GM19025 (cell line): ENCODE results near the gene GPR135.

ENCODE experiments used
- ATAC-seq: cut with Tn5 transposase; IDR thresholded peaks from one replicate; pipeline ENCODE4 v1.9.1; 2021; ENCODE audit warnings: mild to moderate bottlenecking, low read depth, moderate library complexity; ENCODE audit not compliant: unreplicated experiment

The GPR135 gene

DNA sequence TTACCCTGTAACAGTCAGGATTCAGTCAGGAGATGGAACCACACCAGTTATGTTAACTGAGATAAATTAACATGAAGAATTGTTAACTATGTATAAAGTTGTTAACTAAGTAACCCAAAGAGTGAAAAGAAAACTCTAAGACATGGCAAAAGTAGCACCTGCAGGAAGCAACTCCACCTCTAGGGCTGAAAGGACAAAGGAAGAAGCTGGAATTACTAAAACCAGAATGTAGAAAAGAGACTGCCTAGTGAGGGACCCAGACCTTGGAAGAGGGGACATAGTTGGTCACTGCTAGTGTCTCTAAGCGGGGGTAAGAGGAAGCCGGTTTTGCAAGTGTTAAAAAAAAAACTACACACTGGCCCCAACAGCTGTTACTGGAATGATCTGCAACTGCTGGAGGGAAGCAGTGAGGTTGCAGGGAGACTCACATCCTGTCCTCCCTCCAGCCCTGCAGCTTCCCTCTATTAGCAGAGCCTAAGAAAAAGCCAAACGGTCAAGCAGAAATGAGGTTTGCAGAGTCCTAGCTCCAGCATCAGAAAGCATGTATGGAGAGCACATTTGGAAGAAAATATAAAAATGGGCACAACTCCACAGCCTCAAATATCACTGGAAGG is 39.8 kb downstream of the GPR135 start:
- ATAC-seq: no peak

DNA sequence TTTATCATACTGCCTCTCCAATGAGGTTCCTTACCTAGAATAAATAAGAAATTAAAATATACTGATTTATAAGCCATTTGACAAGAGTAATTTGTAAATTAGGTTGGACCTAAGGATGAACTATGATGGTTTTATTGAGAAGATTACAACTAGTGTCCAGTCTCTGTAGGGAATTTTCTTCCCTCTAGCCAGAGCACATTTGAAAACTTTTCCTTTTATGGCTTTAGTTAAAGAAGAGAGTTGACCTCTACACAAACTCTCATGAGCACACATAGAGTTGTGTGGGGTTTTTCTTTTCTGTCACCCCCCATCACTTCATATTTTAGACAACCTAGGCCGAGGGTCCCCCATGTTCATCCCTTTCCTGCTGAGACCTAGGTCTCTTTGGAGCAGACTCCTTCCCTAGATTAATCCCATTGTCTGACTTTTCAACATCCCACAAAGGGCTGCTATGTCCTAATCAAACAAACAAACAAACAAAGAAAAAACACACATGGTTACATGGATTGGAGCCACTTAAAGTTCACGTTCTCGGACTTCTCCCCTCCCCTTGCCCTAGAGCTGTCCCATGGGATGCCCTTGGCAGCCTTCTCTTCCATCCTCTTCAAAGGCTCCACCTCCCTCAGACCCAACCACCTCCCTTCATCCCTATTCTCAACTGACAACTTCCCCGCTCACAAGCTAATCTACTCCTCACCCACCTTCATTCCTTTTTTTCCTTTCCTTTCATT is 40.7 kb downstream of the GPR135 start:
- ATAC-seq: no peak

DNA sequence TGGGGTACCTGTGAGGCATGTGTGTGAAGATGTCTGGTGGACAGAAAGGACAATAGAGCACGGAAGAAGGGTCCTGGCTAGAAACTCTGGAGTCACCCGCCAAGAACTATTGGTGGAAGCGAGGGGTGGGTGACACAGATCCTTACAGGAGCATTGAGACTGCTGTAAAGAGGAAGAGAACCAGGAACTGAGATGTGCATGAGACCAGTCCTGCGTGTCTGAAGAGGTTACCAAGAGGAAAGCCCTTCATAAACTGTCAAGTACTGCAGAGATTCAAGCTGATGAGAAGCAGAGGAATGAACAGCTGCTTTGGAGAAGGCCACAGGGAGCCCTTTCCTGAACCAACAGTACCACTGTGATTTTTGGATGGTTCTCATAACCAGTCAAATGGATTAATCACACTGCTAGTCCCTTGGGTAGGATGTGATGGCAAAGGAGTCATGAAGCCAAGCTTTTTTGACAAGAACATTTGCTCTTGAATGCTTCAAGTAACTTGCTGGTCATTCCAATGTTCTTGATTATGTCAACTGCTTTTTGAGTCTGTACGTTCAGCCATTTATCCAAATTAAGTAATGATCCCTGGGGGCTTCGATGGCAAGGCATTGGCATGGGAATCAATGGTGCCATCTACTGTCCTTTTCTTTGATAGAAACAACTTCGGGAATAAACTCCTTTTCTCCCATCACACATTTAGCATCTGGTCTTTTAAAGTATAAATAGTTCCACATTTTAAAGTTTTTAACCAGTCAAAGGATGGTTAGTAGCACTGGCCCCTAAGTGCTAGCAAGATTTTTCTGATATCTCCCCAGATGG is 42.9 kb downstream of the GPR135 start:
- ATAC-seq: no peak

DNA sequence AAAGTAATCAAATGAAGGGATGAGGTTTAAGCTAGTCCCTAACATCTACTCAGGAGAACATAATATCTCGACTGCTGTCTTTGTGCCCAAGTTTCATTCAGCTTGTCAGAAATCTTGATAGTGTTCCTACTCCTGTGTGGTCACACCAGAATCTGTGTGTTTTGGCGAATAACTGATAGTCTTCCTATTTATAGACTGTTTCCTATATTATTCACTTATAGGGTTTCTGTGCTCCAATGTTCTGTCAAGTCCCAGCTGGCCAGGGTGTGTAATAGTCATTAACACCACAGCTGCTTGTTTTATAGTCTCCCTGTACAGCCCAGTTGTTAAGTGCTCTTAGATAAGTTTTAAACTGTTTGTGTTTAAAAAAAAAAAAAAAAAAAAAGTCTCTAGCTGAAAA is 45.9 kb downstream of the GPR135 start:
- ATAC-seq: no peak

DNA sequence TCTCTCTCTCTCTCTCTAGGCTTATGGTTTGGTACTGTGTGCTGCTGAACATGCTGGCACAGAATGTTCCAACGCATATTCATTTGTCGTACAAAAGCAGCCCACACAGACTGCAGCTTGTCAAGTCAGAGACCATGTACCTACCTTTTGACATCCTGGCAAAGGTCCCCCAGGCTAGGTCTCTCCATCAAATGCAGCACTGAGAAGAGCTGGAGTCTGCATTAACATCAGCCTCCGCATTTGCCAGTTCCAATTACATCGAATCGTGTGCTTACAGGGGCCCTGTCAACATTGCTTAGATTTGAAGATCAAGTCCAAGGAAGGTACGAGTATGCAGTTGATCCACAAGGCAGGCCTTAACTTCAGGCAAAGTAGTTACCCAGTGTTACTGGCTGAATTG is 47.9 kb downstream of the GPR135 start:
- ATAC-seq: no peak

DNA sequence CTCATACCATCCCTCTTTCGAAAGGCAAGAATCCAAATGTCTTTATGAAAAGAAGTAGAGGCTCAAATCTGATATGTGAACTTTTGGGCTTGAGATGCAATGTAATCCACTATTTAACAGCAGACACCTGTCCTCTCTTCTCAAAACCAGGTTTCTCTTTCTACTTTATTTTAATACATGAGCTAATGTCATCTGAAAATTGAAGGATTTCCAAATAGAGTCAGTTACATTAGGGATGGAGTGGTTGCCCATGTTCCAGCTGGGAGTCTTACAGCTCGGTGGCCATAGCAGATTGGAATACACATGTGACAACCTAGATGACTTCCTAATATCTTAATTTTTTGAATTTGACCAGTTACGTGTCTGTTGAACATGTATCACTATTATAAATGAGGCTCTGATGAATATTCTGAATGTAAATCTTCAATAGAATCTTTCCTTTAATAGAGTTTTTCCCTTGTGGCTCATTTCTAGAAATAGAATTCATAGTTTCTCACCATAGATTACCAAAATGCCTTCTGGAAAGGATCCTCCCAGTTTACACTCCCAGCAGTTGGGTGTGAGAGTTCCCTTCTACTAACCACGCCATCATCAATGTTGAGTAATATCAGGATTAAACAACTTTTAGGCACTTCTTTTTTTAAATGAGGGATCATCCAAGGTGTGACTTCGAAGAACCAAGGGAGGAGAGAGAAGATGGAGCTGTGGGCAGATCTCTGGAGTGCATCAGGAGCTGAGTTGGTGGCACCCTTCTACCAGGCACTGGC is 49.2 kb downstream of the GPR135 start:
- no peak for ATAC-seq
